Dermis blood vessel endothelial cell (primary cell): ENCODE measurements around the gene RHCG. TPM values are rescaled to one million over a fixed set of nuclear protein-coding genes. Genes with fewer than 3 reads are reported as not detected.

Experiments
- DNase-seq: peaks from one replicate; pipeline ENCODE4 v3.0.0; 2010
- total RNA-seq: library from RNA; depleted of rRNA; stranded (reverse); fragments of >200 nt; gene quantifications from 2 replicates; pipeline ENCODE4 v1.2.3, GENCODE V29; 2014

RHCG gene
- total RNA-seq, 1 donor from 2014 or later: not detected

DNA sequence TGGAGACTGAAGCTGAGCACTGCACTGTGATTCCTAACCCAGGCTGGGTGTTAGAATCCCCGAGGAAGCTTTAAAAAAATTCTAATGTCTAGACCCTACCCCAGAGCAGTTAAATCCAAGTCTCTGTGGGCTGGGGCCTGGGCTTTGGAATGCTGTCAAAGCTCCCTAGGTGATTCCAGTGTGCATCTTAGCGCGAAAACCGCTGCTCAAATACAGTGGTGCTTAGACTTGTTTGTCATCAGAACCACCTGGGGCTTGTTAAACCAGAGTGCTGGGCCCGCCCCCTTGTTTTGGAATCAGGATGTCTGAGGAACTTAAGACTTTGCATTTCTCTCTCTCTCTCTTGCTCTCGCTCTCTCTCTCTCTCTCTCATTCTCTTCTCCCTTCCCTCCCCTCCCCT is 20.7 kb downstream of the RHCG start:
- DNase-seq: no peak

DNA sequence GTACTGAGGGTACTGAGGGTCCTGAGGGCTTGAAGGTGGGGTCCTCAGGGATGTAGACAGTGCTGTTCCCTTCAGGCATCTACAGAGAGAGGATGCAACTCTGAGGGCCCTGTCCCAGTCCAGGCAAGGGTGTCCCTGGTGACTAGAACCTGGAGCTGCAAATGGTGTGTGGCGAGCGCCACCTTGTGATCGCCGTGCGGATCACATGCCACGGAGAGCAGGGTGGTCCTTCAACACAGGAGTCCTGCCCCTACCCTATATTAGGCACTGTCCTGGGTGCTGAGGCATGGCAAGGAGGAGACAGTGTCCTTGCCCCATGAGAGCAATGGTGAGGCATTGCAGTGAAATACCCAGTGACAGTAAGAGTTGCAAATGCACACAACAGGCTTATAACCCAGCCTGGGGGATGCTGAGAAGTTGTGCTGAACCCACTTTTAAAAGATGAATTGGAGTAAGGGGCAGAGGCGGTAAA is 23.6 kb downstream of the RHCG start:
- DNase-seq: peak; percentile 84

DNA sequence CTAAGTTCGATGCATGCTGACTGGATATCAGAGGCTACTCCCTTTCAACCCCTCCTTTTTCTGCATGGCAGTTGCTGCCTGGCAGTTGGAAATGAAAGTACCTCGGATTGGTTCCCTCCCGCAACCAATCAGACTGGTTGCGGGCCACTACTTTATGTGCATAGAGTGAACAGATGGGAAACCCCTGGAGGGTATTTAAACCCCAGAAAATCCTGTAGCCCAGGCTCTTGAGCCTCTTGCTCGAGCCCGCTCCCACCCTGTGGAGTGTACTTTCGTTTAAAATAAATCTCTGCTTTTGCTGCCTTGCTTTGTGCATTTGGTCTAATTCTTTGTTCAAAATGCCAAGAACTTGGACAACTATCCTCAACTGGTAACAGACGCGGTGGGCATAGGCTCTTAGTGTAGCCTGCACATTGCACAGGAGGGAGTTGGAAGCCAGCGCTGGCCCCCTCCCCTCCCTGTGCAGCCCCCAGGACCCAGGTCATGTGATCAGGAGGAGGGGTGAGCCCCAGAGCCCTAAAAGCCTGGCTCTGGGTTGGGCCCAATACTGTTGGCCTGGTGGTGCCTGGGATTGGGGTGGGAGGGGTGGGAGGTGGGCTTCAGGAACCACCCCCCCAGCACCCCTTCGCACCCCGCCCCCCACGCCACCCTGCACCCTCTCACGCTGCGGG is 26.8 kb downstream of the RHCG start:
- DNase-seq: no peak

DNA sequence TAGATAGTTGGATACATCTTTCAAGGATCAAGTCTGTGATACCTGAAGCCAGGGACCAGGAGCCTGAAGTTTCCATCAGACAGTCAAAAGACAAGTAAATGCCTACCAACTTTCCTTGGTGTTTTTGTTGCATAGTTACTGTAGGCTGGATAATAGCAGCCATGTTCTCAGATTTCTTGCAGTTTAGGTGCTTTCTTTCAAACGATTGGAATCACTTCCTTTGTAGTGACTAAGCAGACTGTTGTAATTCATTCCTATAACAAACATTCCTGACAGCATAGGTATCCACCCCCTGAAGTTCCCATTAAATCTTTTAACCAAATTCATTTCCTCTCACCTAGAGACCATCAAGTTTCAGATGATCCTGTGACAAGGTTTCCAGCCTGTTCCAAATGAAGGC is 27.6 kb downstream of the RHCG start:
- DNase-seq: peak; percentile 26

DNA sequence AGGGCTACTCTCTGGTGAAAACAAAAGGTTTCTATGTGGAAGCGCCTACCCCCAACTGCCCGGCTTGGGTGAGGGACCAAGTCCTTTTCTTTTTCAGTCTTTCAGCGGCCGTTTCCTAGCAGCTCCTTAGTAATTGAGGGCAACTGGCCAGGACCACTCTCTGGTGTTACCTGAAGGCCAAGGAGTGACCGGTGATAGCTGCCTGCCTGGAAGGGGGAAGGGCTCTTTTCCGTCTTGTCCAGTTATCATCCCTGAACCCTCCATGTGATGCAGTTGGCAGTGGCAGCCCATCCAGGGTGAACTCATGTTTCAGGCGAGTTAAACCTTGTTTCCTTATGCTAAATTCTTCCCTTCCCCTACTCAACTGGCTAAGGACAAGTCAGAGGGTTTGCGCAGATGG is 33.3 kb downstream of the RHCG start:
- no peak for DNase-seq

DNA sequence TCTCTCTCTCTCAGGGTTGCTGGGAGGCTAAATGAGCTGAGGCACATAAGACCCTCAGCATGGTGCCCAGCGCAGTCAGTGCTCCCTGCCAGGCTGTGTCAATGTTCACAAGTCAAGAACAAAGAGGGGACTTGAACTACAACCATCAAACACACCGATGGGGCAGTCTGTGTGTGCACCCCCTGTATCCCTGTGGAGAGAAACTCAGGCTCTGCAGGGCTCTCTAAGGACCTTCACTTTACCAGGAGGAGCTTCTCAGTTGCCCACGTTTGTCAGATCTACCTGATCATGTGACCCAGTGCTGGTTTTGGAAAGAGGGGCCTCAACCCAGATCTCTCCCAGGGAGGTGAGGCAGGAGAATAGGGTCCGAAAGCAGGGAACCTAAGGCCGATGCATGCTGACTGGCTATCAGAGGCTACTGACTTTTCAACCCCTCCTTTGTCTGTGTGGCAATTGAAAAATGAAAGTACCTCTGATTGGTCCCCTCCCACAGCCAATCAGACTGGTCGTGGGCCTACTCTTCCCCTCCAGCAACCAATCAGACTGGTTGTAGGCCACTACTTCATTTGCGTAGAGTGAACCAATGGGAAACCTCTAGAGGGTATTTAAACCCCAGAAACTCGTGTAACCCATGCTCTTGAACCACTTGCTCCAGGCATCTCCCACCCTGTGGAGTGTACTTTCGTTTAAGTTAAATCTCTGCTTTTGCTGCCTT is 34.0 kb downstream of the RHCG start:
- DNase-seq: peak; percentile 15

DNA sequence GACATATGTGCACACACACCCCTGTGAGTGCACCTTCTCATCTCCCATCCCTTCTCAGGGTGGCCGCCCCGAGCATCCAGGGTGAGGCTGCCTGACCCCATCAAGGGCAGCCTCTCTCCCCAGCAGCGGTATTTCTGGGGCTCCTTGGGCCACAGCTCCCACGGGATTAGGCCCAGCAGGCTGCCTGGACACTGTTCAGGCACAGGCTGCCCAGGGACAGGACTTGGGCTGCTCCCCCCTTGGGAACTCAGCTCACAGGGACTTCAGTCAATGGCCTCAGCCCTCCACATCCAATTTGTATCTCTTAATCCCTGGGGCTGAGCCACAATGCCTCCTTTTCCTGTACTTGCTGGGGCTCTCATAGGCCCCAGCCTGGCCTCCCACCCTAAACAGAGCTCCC is 35.0 kb downstream of the RHCG start:
- DNase-seq: no peak

DNA sequence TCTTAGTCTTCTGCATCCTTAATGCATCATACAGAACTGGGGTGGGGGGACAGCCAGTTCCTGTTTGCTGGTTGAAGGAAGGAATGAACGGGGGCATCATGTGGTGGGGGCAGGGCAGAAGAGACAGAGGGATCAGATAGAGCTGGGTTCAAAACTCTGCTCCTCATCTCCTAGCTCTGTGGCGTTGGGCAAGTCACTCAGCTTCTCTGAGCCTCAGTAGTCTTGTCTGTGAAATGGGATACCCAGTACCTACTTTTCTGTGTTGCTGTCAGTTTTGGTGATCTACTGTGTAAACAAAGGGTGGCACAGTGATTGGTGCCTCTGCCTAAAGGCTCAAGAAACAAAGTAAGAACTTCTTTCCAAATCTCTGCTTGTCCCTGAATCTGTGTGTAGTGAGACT is 36.3 kb downstream of the RHCG start:
- DNase-seq: no peak

DNA sequence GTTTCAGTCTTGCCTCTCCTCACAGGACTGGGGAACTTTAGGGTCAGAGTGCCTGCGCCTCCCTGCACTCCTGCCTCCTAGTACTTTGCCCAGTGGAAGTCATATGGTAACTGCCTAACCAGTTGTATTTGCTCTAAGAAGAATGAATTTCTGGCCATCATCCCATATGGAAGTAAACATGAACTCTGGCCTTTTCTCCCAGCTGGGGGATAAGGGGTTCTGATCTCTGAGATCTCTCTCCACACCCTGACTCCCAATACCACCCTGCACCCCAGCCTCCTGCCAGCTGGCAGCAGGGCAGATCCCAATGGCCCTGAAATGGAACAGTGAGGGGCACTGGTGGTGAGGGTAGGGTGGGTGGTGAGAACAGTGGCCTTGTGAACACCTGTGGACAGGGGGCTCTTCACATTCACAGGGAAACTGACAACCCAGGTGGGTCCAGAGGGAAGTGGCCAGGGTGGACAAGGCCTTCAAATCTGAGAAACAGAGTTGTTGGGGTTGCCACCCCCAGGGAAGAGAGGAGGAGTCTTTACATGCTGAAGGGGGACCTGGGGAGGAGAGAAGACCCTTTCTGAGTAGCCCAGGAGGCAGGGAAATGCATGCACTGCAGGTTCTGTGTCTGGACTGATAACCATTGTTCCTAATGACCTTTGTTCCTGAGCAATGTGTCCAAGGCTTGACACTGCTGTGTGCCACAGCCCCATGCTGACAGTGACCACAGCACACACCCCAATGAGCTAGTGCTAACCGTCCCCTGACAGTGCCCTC is 36.9 kb downstream of the RHCG start:
- no peak for DNase-seq

DNA sequence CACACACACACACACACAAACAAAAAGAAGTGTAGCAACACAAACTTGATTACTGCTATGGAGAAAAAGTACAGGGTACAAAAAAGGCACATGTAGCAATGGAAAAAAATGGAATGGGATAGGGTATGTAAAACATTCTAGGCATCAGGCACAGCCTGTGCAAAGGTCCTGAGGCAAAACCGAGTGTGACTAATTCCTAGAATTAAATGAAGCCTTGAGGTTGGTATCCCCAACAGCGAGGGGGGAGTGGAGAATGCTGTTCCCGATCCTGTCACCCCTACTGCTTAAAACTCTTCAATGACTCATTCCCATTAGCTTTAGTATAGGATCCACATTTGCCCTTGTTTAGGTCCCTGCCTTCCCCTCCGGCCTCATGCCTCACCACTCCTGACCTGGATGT is 37.9 kb downstream of the RHCG start:
- no peak for DNase-seq

DNA sequence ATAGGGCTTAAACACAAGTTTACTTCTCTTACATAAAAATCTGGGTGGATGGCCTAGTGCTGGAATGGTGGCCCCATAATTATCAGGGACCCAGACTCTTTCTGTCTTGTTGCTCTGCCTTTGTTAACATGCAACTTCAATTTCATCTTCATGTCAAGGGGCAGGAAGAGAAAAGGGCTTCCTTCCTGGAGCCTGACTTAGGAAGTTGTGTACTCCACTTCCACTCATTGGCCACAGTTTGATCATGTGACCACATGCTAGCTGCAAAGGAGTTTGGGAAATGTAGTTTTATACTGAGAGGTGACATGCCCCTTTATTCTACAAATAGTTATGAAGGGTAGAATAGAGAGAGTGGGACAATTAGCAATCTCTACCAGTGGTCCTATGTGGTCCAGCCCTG is 39.3 kb downstream of the RHCG start:
- DNase-seq: peak; percentile 20

DNA sequence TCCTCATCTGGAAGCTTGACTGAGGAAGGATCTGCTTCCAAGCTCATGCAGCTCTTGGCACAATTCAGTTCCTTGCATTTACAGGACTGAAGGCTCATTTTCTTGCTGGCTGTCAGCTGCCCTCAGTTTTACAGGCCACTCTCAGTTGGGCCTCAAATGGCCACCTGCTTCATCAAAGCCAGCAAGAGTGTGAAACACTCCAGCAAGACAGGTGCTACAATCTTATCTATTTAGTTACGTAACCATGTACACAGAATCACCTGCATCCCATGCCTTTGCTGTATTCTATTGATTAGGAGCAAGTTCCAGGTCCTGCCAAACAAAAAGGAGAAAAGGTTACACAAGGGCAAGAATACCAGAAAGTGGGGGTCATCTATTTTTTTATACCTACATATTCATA is 40.8 kb downstream of the RHCG start:
- DNase-seq: no peak

DNA sequence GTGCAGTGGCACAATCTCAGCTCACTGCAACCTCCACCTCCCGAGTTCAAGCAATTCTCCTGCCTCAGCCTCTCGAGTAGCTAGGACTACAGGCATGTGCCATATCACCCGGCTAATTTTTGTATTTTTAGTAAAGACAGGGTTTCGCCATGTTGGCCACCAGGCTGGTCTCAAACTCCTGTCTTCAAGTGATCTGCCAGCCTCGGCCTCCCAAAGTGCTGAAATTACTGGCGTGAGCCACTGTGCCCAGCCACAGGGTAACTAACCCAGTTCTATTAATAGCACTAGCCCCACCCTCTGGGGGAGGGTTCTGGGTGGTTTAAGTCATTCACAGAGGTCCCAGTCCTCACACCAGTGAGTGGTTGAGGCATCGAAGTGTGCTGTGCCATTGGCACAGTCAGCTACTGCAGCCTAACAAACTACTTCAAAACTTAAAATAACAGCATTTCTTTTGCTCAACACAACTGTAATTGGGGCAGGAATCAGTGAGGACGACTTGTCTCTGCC is 44.0 kb downstream of the RHCG start:
- no peak for DNase-seq

DNA sequence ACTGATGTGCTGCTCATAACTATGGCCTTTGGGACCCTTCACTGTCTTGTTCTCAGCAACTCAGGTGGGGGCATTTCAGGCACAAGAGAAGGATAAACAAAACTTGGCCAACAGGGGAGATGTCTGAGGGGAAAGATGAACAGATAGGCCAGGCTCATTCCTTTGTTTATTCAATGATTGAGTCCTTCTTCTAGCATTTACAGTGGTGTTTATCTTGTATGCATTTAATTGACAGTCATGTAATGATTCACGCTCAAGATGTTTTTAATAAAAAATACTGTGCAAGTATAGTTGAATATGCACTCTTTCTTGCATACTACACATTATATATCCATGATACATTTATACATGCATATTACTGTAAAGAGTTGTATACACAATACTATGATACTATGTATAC is 44.5 kb downstream of the RHCG start:
- DNase-seq: no peak

DNA sequence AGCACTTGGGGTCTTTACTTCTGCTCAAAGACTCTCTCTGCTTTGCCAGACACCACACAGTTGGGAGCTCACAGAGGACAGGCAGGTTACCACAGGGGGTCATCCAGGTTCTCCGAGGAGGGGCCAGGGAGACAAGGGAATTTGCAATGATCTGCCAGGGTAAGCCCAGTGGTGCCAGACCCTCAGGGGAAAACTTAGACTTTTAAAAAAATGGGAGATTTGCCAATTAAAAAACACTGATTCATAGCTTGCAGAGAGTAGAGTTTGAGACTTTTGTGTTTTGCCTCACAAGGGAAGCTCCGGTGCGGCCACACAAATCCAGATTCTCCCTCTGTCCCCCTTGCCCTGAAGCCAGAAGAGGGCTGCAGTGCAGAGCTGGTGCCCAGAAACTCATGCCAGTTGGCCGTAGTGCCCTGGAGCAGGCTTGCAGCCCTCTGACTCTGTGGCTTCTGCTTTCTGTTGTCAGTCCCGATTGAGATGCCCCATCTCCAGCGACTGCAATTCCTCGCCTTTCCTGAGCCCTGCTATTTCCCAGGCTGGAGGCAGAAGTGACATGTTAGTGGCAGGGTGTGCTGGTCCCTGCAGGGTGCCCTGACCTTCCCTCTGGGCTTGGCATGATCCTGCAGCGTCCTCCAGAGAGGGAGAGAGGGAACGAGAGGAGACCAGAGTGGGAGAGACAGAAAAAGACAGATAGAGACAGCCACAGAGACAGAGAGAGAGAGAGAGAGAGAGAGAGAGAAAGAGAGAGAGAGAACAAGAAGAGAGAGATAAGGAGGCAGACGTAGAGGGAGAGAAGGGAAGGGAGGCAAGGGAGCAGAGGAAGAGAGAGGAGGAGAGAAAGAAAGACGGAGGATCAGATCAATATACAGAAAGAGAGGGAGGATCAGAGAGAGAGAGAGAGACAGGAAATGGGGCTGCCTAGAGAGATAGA is 46.0 kb downstream of the RHCG start:
- DNase-seq: no peak

DNA sequence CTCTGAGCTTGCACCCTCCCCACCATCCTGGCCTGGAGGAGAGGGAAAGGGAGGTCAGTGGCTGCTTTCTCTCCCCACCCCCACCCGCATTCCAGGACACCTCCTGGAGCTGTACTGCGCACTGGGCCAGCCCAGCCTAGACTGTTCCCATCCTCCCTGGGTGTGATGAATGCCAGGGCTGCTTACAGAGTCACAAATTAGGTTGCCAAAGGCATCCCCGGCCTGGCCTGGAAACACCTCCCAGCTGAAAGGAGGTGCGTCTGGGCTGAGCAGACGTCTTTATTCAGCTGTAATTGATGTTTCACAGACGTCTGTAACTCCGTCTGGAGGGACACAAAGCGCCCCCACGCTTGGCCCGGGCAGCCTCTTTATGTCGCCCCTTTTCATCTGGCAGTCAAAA is 47.6 kb downstream of the RHCG start:
- DNase-seq: no peak

DNA sequence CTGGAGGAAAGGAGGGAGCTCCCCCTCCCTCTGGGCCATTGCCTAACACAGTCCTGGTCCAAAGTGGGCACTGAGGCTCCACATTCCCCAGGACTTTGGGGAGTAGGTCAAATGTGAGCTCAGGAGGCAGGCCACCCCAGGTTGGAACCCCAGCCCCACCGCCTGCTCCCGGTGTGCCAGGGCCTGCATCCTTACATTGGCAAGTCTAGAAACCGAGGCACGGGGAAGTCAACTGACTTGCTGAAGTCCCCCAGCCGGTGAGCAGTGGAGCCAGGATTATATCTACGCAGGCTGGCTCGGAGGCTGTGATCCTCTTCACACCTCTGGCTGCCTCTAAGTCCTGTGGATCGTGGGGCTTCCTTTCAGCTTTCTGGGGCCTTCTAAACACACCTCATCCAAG is 48.7 kb downstream of the RHCG start:
- DNase-seq: no peak

DNA sequence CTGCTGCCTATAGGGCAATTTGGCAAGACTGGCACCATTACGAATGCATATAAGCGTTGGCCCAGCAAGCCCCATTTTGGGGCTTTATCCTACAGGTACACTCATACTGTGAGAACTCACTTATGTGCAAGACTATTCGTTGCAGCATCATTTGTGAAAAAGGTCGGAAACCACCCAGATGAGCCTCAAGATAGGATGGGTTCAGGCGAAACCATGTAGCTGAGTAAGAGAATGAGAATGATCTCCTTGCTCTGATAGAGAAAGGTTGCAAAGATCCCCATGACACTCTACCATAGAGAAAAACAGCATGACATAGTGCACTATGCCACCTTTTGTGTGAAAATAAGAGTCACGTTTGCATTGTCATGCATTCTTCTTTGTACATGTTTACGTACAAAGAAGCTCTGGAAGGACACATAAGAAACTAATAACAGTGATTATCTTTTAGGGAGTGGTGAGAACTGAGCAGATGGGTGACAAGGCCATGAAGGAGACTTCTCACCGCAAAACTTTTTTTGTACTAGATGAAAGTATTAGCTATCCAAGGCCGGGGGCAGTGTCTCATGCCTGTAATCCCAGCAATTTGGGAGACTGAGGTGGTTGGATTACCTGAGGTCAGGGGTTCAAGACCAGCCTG is 50.0 kb downstream of the RHCG start:
- no peak for DNase-seq

DNA sequence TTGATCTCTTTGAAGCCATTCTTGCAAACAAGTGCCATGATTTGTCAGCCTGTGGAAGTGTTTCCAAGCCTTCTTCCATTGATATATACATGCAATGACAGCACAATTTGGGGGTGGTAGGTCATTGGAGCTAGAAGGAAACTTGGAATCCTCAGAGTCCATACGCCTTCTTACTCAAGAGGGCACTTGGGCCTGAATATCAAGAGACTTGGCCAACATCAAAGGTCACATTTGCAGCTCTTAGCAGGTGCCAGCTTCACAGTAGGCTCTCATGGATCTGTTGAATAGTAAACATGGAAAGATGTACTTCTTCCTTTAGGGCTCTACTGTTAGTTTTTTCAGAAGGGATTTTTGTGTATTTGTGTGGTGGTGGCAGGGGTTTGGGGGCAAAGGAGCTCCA is 50.9 kb downstream of the RHCG start:
- no peak for DNase-seq

DNA sequence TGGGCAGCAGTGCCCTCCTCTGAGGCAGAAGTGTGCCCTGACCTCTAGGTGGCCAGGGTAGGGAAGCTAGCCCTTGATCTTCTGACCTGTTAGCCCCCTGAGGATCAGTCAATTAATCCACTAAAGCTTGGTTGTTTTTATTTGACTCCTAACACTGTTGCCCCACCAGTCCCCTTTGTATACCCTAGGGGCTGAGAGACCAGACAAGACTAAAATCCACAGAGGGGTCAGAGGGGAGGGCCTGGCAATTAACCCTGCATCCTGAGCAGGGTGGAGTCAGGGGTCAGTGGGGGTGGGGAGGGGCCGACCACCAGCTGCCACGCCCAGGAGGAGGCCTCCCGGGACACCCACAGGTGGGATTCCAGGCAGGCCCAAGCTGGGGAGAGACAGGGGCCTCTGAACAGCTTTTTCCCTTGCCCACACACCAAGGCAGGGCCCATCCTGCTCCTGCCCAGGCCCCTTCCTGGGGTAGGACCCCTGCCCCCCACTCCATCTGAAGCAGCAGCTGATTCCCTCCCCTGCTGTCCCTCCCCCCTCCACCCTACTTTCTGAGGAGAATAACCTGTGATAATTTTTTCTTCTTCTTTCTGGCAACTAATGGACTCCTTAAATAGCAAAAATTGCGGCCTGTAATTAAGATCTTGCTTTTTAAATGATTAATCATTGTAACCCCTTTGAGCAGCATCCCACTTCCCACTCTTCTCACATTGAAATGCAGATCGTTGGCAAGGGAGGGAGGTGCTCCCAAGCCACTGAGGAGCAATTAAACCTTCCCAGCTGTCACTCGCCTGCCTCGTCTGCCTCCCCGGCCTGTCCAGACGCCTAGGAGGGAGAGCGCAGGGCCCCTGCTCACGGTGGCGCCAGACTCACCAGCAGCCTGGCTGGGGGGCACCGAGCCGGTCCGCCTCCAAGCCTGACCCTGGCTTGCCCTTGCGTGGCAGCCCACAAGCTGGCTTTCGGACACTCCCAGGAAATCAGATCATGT is 51.9 kb downstream of the RHCG start:
- DNase-seq: no peak

DNA sequence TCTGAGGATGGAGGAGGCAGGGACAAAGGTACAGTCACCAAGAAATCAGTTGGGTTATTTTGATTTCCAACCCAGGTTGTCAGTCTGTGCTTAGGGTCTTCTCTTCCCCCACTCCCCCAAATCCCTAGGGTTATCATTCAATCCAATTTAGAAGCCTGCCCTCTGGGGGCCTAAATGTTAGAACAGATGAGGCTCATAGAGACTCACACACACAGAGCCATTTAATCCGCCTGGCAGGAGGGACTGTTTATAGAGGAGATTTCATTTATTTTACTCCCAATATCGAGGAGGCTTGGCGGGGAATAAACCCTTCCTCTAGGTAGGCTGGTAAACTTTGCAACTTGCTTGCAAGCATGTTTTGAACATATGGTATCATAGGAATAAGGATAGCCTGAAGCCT is 52.8 kb downstream of the RHCG start:
- DNase-seq: no peak
